Stimulated activated naive CD4-positive, alpha-beta T cell (primary cell): ENCODE measurements around the gene PRKD2.

Source experiments
- DNase-seq, 6 experiments: peaks; one replicate each; lab custom pipeline; 2025; lab: John Stamatoyannopoulos, UW

PRKD2 gene

DNA sequence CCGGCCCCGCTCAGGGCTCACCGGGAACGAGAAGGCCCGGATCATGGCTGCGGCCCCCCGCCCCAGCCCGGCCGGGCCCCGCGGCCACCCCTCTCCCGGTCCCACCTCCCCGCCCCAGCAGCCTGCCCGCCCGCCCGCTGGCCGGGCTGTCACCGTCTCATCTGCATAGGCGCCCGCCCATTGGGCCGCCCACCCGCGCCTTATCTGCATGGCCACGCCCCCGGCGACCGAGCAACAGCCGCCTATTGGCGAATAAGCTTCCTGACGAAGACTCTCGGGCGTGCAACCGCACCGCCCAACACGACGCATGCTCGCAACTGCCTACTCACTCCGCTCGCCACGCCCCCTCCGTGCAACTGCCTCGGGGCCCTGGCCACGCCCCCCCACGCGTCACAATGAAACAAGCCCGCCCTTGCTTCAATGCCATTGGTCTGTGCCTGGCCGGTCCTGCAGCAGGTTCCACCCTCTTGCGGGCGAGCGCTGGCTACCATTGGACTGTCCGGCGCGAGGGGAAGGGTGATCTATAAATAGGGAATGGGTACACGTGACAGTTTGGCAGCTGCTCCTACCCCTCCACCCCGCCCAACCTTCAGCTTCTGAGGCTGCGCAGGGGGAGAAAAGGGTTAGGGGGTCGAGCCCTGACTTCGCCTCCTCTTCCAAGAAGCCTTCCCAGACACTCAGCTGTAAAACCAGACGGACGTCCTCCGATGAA, 55.7 kb downstream of the PRKD2 start, which contains the start of gene DACT3:
Gene DACT3, minus strand, starts transcription at position 163 of the 712 bp plus-strand sequence. Its CDS starts 118 bp downstream, at position 45.
- DNase-seq: peak; percentile 97 to 100 (median 99)

- no peak for DNase-seq
Observed at GRCh38 chr19:46660551-46661019, 56.3 kb downstream of the PRKD2 start.

GRCh38 chr19:46660008-46660517, 56.9 kb downstream of the PRKD2 start:
- DNase-seq: no peak

- DNase-seq: peak in 2 of 6 experiments; percentile 7 to 16
Observed at GRCh38 chr19:46659151-46660007, 57.5 kb downstream of the PRKD2 start.

GRCh38 chr19:46656541-46656940, 60.4 kb downstream of the PRKD2 start:
- DNase-seq: no peak

DNA sequence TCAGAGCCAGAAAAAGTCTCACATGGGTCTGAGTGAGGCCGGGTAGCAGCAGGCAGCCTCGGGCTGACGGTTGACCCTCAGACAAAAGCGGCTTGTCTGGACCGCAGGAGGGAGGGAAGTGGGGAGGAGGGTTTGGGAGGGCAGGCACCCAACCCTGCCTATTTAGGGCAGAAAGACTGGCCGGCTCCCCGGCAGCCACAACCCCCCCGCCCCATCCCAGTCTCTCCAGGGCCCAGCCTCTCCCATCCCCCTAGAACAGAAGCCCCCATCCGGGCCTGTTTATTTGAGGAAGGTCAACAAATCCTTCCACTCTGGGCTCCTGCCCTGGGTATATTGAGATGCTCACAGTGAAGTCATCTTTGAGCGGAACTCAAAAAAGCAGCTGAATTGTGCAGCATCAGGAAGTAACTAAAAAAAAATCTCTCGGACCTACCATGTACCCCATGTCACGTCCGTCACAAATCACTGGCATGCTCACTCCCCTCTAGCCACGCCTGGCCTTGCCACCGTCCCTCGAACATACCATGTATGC, 62.2 kb downstream of the PRKD2 start:
- DNase-seq: no peak

GRCh38 chr19:46650445-46650844, 66.5 kb downstream of the PRKD2 start:
- no peak for DNase-seq

GRCh38 chr19:46648961-46649960, 67.7 kb downstream of the PRKD2 start:
- no peak for DNase-seq

GRCh38 chr19:46648060-46648960, 68.6 kb downstream of the PRKD2 start:
- DNase-seq: peak in 2 of 6 experiments; percentile 31 to 34

GRCh38 chr19:46646402-46646801, 70.5 kb downstream of the PRKD2 start:
- DNase-seq: no peak

DNA sequence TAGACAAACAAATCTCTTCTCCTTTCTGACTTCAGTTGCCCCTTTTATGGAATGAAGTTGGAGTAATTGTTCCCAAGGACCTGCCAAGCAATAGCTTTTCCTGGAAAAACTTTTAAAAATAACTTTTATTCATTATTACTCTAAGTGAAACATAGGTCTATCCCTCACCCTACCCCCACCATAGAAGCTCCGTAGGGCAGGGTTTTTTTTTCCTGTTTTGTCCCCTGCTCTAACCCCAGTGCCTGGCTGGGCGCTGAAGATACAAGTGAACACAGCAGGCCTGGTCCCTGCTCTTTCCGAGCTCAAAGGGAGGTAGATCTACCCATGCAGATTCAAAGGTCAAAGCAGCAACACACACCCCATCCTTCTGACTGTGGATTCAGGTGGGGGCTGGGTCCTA, 72.2 kb downstream of the PRKD2 start:
- DNase-seq: no peak

- no peak for DNase-seq
Observed at GRCh38 chr19:46640656-46641055, 76.3 kb downstream of the PRKD2 start.

DNA sequence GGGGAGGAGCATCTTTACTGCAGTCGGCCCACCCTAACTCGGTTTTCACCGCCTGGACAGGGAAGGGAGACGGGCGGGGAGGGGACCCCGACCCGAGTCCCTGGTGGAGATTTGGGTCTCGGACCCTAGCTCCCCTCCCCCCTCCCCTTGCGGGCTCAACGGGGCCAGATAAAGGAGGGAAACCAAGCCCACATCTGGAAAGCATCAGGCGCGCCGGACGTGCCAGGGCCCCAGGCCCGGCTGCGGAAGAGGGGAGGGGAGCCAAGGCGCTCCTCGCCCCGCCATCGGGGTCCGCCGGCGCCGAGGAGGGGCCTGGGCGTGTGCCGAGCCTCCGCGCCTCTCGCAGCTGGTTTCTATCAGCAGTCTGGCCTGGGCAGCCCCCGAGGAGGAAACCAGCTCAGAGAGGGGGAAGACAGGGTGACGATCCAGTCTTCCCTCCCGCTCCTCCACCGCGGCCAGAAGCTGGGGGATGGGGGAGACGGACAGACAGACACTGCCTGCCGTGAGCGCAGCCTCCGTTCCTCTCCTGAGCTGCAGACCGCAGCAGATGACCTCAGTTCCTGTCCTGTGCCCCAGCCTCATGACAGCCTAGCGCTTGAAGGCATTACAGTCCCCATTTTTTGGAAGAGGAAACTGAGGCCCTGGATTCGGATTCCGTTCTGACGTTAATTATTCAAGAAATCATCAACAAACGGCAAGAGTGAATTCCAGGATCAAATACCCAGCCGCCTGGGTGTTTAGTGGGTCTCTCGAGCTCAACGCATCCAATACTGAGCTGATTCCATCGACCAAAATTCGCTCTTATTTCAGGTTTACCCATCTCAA, 77.3 kb downstream of the PRKD2 start:
- DNase-seq: no peak

- DNase-seq: peak in 1 of 6 experiments; percentile 31
Observed at GRCh38 chr19:46637224-46637623, 79.7 kb downstream of the PRKD2 start.

GRCh38 chr19:46635920-46636761, 80.8 kb downstream of the PRKD2 start, which contains the start of gene GNG8:
Gene GNG8, minus strand, starts transcription at chr19:46636202. Its CDS starts 1,520 bp downstream, at chr19:46634682.
- peak in 4 of 6 experiments; percentile 27 to 56 (median 43) for DNase-seq

- peak in 2 of 6 experiments; percentile 34 to 61 for DNase-seq
Observed at GRCh38 chr19:46634656-46635218, 82.2 kb downstream of the PRKD2 start.

DNA sequence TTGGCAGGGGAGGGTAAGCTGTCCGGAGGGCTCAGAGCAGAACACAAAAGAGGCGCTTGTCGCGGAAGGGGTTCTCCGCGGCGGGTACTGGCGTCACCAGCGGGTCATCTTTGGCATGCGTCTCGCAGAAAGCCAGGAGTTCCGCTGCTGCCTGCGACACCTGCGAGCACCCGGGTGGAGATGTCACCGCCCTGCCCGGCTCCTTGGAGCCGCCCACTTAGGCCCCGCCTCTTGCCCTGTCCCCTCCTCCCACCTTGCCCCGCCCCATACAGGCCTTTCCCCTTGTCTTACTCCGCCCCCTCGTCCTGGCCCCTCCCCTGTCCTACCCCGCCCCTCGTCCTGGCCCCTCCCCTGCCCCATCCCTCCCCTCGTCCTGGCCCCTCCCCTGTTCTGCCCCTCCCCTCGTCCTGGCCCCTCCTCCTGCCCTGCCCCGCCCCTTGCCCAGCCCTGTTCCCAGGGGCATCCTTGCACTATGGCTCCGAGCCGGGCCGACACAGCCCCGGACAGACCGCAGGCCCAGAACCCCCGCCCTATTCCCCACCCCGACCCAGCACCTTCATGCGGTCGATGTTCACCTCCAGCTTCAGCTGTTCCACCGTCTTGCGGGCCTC, 82.8 kb downstream of the PRKD2 start:
- peak; percentile 97 to 99 (median 98) for DNase-seq
